Measurements from ENCODE around the gene PMM1. TPM values are rescaled to one million over a fixed set of nuclear protein-coding genes. Genes with fewer than 3 reads are reported as not detected.

The PMM1 gene
- total and polyA plus RNA-seq, 2 donors (not counting 3 experiments of a cell fraction or from before 2014, with no cell fraction given): 14.6 to 31.7 TPM

- DNase-seq (ENCODE audit: low read depth, low spot score) (no peak), FAIRE-seq (no peak)
- H2AFZ ChIP-seq (ENCODE audit: low read depth, low read length): no peak overlapping the region
- dilution Hi-C loops (cut with MboI; ENCODE audit: extremely low pct_ligation_motif_present, low sequenced_read_pairs): no loop called here
- H3K4me2 ChIP-seq (ENCODE audit: insufficient read depth, low read length): no peak overlapping the region
- TF ChIP-seq EZH2 (IDR thresholded peaks at IDR 0.05; ENCODE audit: borderline replicate concordance, low read depth, low read length, severe bottlenecking) (no peak), CTCF (IDR thresholded peaks at IDR 0.05; ENCODE audit: extremely low read depth in 1 of 2, insufficient read depth in 1 of 2, low read depth in 1 of 2, low read length in 2 of 2) (no peak), POLR2AphosphoS5 (IDR thresholded peaks at IDR 0.05; ENCODE audit: insufficient read depth, low read depth, low read length) (no peak), MYC (IDR thresholded peaks at IDR 0.05; ENCODE audit: low read depth, low read length) (no peak), POLR2A (IDR thresholded peaks at IDR 0.05; ENCODE audit: low read depth, low read length) (no peak), MAX (IDR thresholded peaks at IDR 0.05; ENCODE audit: insufficient read depth, insufficient read length) (no peak), JUN (IDR thresholded peaks at IDR 0.05; ENCODE audit: borderline replicate concordance, insufficient read depth, insufficient read length, low read depth) (no peak), FOS (IDR thresholded peaks at IDR 0.05; ENCODE audit: borderline replicate concordance, insufficient read depth, low read length) (no peak), GATA2 (IDR thresholded peaks at IDR 0.05; ENCODE audit: insufficient read depth, insufficient read length, low read depth, low read length) (no peak)
- H3K9me1 ChIP-seq (replicated peaks; ENCODE audit: control insufficient read depth, extremely low read depth, insufficient read depth, low read length): no peaks in the 10 kb centered on the region
- H4K20me1 ChIP-seq (replicated peaks; ENCODE audit: control insufficient read depth, extremely low read depth, insufficient read depth, low read length): no peaks in the 10 kb centered on the region
- no peak overlapping the region for H3K9ac ChIP-seq (replicated peaks; ENCODE audit: extremely low read depth, insufficient read depth, low read length)
- H3K4me3 ChIP-seq (replicated peaks in 1 of 3; ENCODE audit: insufficient read depth in 1 of 3, low read depth in 1 of 3, low read length in 3 of 3): no peak overlapping the region
- H3K27ac ChIP-seq (ENCODE audit: insufficient read depth, low read depth, low read length): no peak overlapping the region
- H3K27me3 ChIP-seq (ENCODE audit: control insufficient read depth in 2 of 2, insufficient read depth in 2 of 2, low read length in 2 of 2): no peaks in the 10 kb centered on the region
- H3K9me3 ChIP-seq (replicated peaks; ENCODE audit: control insufficient read depth, insufficient read depth, low read length): no peaks in the 10 kb centered on the region
- BruUV-seq (replicated peaks): no TSS peak
- POLR2A ChIA-PET: no interaction called here
- intact Hi-C loops (cut with micrococcal nuclease): no loop called here
- peaks cover 42% of the 10 kb centered on the region for H3K79me2 ChIP-seq (ENCODE audit: control insufficient read depth, insufficient read depth, low read length)
- CTCF ChIA-PET: interaction anchor here (0.9 to 1.5 kb wide), 3 partner anchors 15 to 56 kb away, joined by 3 to 4 read pairs (median 3); partner anchors contain the start of gene PMM1
- H3K4me1 ChIP-seq (ENCODE audit: control insufficient read depth, extremely low read depth, insufficient read depth, low read length): peaks cover 11% of the 10 kb centered on the region
- H3K36me3 ChIP-seq (ENCODE audit: control insufficient read depth in 2 of 2, extremely low read depth in 1 of 2, insufficient read depth in 2 of 2, low read length in 2 of 2): peaks cover 0 to 9% of the 10 kb centered on the region in 2 experiments
These were observed 48.2 kb downstream of the PMM1 start for GRCh38 chr22:41541484-41541883.

Measured in endothelial cell of umbilical vein (primary cell).